ENCODE results near the gene MSL1.
A peak's percentile ranks its signal among the peaks of the same experiment; 100 is the strongest.

Gene MSL1

DNA sequence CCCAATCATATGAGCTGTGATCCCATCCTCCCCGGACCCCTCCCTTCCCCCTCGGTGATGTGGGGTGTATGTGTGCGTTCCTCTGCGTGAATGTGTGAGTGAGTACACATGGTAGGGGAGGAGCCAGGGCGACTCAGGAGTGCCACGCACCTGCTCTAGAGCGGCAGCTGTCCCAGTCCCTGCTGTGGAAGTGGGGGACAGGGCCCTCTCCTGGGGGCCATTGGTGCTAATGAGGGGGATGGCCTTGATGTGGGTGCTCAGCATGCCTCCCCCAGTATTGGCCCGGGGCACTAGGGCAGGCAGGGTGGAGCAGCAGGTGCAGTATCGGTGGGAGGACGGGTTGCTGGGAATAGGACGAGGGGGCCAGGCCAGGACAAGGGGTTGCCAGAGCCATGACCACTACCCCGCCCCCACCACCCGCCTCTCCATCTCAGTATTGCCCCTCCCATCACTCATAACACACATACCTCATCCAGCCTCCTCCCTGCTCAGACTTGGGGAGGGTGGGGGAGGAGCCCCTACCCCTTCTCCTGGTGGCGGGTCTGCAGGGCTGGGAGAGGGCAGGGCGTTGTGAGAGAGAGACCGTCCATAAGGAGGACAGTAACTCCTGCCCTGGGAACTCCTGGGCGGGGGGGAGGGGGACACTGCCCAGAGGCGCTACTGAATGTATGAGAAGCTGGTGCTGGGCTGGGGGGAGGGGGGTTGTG, 29.9 kb upstream of the MSL1 start:
- no peak for DNase-seq

DNA sequence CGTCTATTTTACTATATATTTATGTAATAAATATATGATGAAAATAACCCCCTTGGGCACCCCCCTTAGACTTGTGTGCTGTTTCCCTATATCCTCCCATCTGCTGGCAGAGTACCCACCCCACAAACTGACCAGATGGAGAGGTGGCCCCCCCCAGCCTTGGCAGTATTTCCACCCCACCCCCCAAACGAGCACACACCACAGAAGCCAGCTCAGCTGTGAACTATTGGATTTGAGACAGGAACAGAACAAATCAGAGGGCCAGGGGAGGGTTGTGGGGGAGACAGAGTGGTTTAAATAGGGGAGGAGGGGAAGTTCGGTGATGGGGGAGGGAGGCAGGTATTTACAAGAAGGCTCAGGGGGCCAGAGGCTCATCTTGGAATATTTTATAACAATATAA, 29.2 kb upstream of the MSL1 start:
- no peak for DNase-seq

DNA sequence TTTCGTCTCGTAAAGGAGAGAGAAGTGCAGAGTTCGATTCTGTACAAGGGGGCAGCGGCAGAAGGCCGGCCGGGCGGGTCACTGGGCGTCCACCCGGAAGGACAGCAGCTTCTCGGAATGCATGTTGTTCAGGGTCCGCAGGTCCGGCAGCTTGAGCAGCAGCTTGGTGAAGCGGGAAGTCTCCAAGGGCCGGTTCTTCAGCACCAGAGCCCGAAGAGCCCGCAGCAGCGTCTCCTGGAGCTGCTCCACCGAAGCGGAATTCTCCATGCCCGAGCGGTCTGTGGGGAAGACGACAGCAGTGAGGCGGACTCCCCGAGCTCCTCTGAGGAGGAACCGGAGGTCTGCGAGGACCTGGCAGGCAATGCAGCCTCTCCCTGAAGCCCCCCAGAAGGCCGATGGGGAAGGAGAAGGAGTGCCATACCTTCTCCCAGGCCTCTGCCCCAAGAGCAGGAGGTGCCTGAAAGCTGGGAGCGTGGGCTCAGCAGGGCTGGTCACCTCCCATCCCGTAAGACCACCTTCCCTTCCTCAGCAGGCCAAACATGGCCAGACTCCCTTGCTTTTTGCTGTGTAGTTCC, 28.7 kb upstream of the MSL1 start:
- DNase-seq = no peak

DNA sequence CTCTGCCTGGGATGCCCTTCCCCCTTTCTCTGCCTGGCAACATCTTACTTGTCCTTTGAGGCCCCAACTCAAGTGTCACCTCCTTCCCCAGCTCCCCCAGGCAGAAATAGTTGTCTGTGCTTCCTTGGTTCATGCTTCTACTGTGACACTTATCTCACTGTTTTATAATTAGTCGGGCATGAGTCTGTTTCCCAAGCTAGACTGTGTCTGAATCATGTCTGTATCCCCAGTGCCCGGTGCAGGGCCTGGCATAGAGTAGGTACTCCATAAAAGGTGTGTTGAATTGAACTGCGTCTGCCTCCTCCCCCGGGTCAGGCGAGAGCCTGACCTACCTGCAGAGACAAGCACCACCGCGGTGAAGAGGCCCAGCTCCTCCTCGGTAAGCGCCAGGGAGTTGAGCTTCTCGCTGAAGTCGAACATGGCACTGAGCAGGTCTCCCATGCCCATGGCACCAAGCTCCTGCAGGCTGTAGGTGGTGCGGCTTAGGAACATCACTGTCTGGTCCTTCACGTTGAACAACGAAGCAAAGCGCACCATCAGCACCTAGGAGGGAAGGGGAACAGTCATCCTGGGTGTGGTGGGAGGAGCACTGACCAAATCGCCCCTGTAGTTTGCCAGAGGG, 28.1 kb upstream of the MSL1 start:
- DNase-seq = no peak

DNA sequence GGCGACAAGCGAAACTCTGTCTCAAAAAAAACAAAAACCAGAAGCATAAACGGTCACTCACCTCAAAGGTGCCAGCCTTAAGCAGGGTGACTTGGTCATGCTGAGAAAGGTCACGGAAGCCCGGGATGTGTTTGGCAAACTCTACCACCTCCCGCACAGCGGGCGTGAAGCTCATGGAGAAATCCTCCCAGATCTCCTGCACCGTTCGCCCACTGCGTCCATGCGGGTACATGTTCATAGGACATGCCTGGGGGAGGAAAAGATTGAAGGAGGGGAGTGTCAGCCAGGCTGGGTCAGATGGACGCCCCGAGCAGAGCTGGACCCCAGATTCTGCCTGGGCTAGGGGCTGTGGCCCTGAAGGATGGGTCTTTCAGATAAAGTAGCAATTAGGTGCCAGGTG, 26.9 kb upstream of the MSL1 start:
- no peak for DNase-seq

DNA sequence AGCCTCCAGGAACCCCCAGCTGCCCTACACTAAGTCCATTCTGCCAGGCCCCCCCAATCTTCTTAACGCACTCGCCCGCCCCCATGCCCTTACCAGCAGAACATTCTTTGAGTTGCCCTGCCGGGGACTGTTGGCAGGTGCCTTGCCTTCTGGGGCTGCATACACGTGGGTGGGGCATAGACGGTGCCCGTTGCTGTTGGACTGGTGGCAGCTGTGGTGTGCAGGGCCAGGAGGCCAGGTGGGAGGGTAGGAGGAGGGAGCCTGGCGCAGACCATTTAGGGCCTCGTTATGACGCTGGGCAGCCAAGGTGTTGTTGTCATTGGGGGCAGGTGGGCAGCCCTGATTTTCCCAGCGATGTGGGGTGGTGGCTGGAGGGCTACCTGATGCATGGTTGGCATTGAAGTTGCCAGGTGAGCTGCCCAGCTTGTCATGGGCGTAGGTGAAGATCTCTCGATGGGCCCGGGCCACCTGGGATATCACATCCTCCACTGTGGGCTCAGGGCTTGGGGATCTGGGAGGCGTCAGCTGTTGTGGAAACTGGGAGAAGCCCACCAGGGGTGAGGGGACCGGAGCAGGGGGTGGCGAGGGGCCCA, 26.3 kb upstream of the MSL1 start:
- DNase-seq = no peak

DNA sequence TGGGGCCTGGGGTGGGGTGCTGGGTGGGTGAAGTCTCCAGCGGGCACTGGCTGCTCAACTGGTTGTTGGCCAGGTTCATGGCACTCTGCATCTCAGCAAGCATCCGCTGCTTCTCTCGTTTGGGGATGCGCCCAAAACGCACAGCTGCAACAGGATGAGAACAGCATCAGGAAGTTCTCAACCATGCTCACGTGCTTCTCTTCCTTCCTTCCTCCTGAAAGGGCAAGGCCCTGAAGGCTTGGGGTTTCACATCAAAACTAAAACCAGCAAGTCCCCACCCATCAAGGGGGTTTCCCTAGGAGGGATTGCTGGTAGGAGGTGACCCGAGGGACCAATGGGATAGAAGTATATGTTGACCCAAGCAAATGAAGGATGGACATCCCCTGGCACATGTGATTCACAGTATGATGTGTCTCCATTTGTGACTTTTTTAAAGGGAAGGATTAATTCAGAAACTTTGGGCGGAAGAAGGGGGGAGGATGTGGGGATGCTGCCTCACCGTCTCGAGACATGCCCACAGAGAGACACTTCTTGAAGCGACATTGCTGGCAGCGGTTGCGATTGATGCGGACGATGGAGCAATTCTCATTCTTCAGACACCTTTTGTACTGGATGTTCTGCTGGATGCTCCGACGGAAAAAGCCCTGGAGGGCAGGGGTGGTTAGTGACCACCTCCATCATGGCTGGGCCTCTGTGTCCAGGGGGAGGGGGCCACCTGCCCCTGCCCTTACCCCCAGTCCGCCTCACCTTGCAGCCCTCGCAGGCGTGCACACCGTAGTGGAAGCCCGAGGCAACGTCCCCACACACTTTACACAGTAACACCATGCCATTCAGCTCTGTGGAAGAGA, 25.6 kb upstream of the MSL1 start:
- DNase-seq = peak; percentile 98

DNA sequence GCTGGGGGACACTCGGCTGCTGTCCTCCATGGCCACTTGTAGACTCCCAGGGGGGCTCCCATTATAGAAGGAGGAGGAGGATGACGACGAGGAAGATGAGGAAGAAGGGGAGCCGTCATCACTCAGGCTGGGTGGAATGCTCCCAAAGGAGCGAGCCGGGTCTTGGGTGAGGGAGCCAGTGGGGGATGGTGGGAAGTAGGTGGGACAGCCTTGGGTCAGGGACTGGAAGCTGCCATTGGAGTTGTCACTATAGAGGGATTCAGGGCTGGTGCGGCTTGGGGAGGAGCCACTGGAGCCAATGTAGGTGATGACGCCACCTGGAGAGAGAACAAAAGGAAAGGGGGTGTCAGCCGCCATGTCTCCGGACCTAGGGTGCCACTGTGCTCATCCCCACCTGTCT, 24.7 kb upstream of the MSL1 start:
- DNase-seq = no peak

DNA sequence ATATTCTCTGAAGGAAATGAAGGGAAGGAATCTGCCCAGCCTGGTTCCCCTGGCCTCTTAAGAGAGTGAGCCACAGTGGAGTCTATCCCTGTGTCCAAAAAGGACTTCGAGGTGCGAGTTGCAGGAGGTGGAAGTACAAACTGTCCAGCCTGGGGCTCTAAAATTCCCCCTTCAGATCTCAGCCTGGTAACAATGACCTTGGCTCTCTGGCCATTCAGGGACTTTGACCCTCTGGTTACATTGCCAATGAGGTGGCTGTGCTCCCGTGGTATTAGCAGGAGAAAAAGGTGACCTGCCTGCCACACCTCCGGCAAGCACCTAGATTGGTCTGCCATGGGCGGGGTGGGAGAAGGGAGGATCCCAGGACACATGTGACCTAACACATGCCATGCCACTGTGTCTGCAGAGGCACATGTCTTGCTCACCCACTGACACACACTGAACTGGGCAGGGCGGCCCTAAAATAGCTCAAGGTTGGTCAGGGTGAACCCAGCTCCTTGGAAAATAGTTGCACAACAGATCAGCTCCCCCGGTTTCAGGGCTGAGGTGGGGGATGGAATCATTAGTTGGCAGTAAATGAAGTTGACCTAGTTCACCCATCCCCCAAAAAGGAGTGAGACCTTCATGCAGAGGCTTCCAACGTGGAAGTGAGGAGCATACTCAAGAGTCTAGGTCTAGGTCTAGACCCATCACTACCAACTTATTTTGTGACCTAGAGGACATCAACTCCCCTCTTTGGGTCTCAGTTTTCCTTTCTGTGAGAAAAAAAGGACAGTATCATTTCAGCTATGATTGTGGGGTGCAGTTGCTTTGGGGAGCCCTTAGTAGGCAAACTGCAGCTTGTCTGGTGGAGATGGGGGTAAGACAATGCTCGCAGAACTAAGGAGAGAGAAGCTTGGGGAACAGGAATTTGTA, 23.6 kb upstream of the MSL1 start:
- no peak for DNase-seq

DNA sequence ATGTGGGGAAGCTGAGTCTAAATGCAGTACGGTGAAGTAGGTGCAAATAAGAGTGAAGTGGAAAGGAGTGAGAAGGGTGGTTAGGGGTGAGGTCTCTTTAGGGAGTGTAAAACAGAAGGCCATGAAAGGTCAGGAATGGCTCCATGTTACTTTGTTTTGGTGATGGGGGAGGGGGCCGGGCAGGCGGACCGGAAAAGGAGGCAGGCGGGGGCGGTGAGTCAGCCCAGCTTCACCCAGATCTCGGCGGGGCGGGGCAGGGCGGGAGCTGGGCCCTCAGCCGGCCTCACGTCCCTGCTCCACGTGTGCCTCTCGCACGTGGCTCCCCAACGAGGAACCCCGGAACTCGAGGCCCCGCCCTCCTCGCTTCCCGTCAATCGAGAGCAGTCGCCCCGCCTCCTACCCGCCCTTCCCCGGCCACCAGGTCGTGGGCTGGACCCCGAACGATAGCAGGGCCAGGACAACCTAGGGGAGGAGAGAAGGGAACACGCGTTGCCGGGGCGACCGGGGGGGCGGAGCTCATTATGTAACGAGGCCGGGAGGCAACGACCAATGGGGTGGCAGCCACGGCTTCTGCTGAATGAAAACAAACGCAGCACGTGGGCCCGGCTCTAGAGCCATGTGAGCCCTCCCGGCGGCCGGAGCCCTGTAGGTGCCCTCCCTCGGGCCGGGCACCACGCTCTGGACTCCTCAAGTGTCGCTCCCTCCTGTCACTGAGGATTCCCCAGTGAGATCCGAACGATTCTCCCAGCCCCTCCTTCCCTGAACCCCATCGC, 22.7 kb upstream of the MSL1 start:
- DNase-seq = peak; percentile 99

DNA sequence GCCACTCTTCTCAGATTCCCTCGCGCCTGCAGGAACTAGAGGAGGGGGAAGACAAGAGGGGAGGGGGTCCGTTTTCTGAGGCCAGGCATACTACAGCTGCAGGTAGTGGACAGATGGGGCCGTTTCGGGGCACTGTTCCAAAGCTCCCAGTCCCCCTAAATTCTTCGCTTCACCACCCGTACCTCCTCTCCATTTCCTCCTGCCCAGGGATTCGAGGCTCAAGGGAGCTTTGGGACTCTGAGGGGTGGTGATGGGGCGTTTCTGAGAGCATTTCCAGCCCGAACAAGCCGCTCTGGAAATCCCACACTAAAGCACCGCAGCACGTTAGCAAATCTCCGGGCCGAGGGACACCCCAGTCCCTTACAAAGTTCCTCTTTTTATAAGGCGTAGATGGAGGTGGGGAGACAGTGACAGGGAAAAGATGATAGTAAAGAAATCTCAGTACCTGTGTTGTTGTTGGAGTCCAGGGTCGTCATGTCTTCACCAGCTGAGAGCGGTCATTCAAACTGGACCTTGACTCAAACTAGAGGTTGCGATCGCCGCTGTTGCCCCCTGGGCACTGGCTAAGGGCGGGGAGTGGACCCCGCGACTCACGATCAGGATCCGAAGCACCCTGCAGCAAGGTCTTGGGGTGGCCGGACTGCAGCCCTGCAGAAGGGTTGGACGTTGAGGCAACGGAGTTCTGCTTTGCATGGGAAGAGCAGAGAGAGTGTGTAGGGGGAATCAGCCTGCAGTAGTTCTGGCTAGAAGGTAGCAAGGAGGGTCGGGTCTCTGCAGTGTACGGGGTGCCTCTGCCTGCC, 22.0 kb upstream of the MSL1 start:
- DNase-seq = no peak

DNA sequence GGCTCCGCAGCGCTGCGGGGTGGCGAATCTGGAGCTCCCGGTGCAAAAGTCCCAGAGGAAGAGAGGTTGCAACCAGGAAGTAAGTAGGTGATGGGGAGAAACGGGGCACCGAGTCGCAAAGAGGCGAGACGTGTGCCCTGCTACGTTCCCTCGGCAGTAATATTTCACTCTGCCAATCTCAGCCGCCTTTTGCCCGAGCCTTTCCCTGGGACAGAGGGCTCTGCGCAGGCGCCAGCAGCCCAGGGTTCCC, 21.4 kb upstream of the MSL1 start, which contains the start of gene NR1D1:
Gene NR1D1, minus strand, starts transcription at position 171 of the 250 bp plus-strand sequence. CDS start 495 bp downstream, outside the sequence.
- DNase-seq = no peak

DNA sequence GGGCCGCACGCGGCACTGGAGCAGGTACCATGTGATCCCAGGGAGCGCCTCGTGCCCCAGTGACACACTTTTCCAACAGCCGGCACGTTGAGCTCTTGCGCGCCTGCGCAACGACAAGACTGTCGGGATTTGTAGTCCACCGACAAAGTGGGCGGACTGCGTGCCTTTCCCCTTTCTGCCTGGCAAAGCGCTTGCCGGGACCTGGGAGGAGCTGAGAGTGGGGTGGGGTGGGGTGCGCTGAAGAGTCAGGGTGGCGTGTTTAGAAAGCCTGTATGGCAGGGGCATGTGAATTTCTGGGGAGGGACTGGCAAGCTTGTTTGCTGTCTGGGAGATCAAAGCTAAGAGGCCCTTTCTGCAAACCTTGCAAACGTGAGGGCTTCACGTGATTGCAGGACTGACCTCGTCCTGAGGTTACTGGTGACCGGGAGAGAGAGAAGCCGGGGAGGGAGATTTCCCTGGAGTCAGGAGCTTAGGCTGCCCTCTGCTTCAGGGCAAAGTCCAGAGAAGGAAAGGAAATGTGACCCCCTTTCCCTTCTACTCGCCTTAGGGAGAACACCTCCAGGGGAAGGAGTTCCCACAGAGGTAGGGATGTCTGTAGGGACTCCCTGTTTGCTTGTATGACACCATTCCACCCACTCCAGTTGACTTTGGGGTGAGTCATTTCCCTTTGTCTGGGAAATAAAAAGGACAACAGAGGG, 21.0 kb upstream of the MSL1 start:
- DNase-seq = peak; percentile 90

DNA sequence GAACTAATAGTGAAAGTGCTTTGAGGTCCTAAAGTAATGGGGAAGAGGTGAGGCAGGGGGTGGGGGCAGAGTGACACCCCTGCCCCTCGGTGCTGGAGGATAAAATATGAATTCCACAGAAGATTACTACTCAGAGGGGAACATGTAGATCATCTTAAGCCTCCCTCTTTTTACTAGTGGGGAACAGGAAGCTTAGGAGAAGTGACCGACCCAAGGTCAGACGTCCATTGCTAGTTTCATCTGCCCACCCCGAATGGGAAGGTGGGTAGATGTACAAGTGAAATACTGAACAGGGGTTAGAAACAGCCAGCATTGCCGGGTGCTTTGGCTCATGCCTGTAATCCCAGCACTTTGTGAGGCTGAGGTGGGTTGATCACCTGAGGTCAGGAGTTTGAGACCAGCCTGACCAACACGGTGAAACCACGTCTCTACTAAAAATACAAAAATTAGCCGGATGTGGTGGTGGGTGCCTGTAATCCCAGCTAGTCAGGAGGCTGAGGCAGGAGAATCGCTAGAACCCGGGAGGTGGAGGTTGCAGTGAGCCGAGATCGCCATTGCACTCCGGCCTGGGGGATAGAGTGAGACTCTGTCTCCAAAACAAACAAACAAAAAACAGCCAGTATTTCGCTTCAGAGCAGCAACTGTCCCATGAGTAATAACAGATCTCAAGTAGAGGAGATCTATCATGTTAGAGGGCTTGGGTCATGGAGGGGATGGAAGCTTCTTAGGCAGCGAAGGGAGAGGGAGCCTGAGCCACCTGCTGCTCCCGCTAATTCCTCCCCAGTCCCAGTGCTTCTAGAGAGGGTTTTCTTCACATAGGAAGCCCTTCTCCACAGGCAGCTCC, 20.2 kb upstream of the MSL1 start:
- no peak for DNase-seq

DNA sequence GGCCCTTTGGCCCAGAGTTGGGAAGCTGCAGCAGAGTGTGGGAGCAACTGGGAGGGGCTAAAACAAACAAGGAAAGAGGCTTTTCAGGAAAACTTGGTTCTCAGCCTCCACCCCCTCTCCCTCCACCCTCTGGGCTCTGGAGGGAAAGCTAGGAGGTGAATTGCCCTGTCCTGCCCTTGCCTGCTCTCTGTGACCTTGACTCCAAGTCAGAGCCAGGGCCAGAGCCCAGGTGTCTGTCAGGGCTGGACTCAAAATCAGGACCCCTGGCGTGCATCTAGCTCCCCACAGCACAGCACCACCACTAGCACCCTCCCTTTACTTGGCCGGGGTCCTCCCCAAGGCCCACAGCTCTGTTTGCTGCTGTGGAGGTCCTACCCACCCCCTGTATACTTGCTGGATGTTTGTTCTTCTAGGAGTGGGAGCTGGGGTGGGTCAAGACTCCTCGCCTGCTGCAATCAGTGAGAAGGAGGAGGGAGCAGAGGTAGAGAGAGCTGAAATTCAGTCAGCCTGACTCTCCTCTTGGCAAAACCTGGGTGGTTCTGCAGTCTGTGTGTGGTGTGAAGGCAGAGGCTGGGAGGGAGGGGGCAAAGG, 18.6 kb upstream of the MSL1 start:
- no peak for DNase-seq

DNA sequence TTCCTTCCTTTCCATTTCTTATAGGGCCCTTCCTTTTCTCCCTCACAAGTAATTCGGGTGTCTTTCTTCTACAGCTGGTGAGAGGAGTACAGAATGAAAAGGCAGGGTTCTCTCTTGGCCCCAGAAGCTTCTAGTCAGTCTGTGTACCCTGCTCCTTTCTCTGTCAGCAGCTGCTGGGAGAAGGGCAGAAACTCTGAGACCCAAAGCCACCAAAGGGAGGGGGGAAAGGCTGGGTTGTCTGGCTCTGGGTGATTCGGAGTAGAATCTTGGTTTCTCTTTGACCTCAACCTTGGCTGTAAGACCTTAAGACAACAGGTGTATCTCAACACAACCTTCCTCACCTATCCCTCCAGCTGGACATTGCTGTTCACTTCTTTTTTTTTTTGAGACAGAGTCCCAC, 18.1 kb upstream of the MSL1 start:
- no peak for DNase-seq

DNA sequence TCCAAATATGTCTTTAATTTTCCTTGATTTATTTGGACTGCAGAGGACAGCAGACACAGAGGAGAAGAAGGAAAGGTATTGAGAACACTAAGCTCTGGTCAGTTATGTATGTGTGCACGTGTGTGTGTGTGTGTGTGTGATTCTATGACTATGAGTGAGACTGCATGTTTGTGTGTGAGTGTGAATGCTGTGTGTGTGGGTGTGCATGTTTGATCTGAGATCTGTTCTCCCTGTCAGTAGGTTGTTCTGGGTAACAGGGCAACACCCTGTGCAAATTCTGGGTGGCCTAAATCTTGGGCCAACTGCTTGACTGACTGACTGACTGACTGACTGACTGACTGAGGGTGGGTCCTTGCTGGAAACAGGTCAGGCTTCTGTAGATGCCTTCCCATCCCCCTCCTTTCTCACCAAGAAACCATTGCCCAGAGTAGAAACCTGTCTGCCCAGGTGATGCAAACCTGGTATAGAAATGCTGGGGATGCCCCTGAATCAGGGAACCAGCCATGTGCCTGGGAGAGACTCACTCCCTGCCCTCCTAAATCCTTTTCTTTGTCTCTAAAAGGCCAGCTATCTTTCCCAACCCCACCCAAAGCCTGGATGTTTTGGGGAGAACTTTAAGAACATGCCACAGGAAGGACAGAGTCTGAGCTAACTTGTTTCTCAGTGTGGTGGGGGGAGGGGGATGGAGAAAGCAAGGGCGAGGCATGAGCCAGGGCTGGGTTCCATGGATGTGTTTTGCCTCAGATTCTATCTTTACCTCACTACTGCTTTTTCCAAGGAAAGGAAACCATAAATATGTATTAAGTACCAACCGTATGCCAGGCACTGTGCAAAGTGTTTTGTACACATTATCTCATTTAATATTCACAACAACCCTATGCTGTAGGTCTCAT, 16.9 kb upstream of the MSL1 start:
- no peak for DNase-seq
